ENCODE results near the gene SEMA5A.

Gene SEMA5A

GRCh38 chr5:9283021-9283420 lies 262.9 kb downstream of the SEMA5A start:
- peaks cover 0 to 7% of the 10 kb centered on the region in 2 experiments for H3K36me3 ChIP-seq (ENCODE audit: control insufficient read depth in 1 of 2, insufficient read depth in 2 of 2, low read depth in 1 of 2, low read length in 2 of 2)
- H4K91ac ChIP-seq (ENCODE audit: low read length) = no peak overlapping the region
- no peak overlapping the region for H2AK5ac ChIP-seq (ENCODE audit: low read length, severe bottlenecking)
- WGBS = 82% methylated on average over 3 of the region's 3 CpGs
- H2BK5ac ChIP-seq (ENCODE audit: low read depth, low read length, poor library complexity, severe bottlenecking) = no peak overlapping the region
- no peaks in the 10 kb centered on the region for H3K4me1 ChIP-seq (ENCODE audit: control insufficient read depth, insufficient read depth, low read depth, low read length)
- H3K4me3 ChIP-seq (ENCODE audit: insufficient read depth in 1 of 2, low read depth in 1 of 2, low read length in 2 of 2) = no peak overlapping the region
- no peak overlapping the region for H3K18ac ChIP-seq (ENCODE audit: low read depth in 1 of 2, low read length in 2 of 2)
- H2BK12ac ChIP-seq (ENCODE audit: low read length in 2 of 2) = no peak overlapping the region
- H3K27me3 ChIP-seq (ENCODE audit: control insufficient read depth in 1 of 2, insufficient read depth in 1 of 2, low read length in 2 of 2) = no peaks in the 10 kb centered on the region
- H3K27ac ChIP-seq (ENCODE audit: low read length, poor library complexity, severe bottlenecking) = no peak overlapping the region
- no peak overlapping the region for H4K8ac ChIP-seq (ENCODE audit: low read length)
- no peak overlapping the region for H2AFZ ChIP-seq (ENCODE audit: low read depth, low read length)
- H3K4ac ChIP-seq (ENCODE audit: low read depth in 1 of 2, low read length in 2 of 2) = no peak overlapping the region
- H3K9me3 ChIP-seq (ENCODE audit: control insufficient read depth, low read length) = no peaks in the 10 kb centered on the region
- no peak overlapping the region for H3K23ac ChIP-seq (ENCODE audit: low read length in 2 of 2)
- no peak overlapping the region for H3K4me2 ChIP-seq (ENCODE audit: low read length, poor library complexity, severe bottlenecking)
- peak; percentile 46 for DNase-seq
- H3K9ac ChIP-seq (ENCODE audit: low read length) = no peak overlapping the region
- H2BK15ac ChIP-seq (ENCODE audit: low read depth, poor library complexity, severe bottlenecking) = no peak overlapping the region
- H3K79me1 ChIP-seq (replicated peaks; ENCODE audit: low read length, poor library complexity, severe bottlenecking) = peaks cover 19% of the 10 kb centered on the region
- H3K14ac ChIP-seq (ENCODE audit: low read length in 2 of 2) = no peak overlapping the region
- H2BK120ac ChIP-seq (ENCODE audit: low read depth, low read length) = no peak overlapping the region

GRCh38 chr5:9282211-9282610 lies 263.7 kb downstream of the SEMA5A start:
- no peak overlapping the region for H3K23ac ChIP-seq (ENCODE audit: low read length in 2 of 2)
- no peaks in the 10 kb centered on the region for H3K27me3 ChIP-seq (ENCODE audit: control insufficient read depth in 1 of 2, insufficient read depth in 1 of 2, low read length in 2 of 2)
- no peak overlapping the region for H2AFZ ChIP-seq (ENCODE audit: low read depth, low read length)
- no peak overlapping the region for H2BK120ac ChIP-seq (ENCODE audit: low read depth, low read length)
- H3K9me3 ChIP-seq (ENCODE audit: control insufficient read depth, low read length) = no peaks in the 10 kb centered on the region
- WGBS = 100% methylated on average over 2 of the region's 3 CpGs
- H3K4me1 ChIP-seq (ENCODE audit: control insufficient read depth, insufficient read depth, low read depth, low read length) = no peaks in the 10 kb centered on the region
- no peak overlapping the region for H3K18ac ChIP-seq (ENCODE audit: low read depth in 1 of 2, low read length in 2 of 2)
- H3K36me3 ChIP-seq (ENCODE audit: control insufficient read depth in 1 of 2, insufficient read depth in 2 of 2, low read depth in 1 of 2, low read length in 2 of 2) = peaks cover 0 to 7% of the 10 kb centered on the region in 2 experiments
- H3K4me2 ChIP-seq (ENCODE audit: low read length, poor library complexity, severe bottlenecking) = no peak overlapping the region
- H4K91ac ChIP-seq (ENCODE audit: low read length) = no peak overlapping the region
- H2BK15ac ChIP-seq (ENCODE audit: low read depth, poor library complexity, severe bottlenecking) = no peak overlapping the region
- no peak overlapping the region for H3K9ac ChIP-seq (ENCODE audit: low read length)
- no peak overlapping the region for H2BK5ac ChIP-seq (ENCODE audit: low read depth, low read length, poor library complexity, severe bottlenecking)
- H2AK5ac ChIP-seq (ENCODE audit: low read length, severe bottlenecking) = no peak overlapping the region
- H3K27ac ChIP-seq (ENCODE audit: low read length, poor library complexity, severe bottlenecking) = no peak overlapping the region
- no peak overlapping the region for H2BK12ac ChIP-seq (ENCODE audit: low read length in 2 of 2)
- H4K8ac ChIP-seq (ENCODE audit: low read length) = no peak overlapping the region
- H3K79me1 ChIP-seq (replicated peaks; ENCODE audit: low read length, poor library complexity, severe bottlenecking) = peaks cover 19% of the 10 kb centered on the region
- no peak overlapping the region for H3K14ac ChIP-seq (ENCODE audit: low read length in 2 of 2)
- H3K4ac ChIP-seq (ENCODE audit: low read depth in 1 of 2, low read length in 2 of 2) = no peak overlapping the region
- no peak for DNase-seq
- H3K4me3 ChIP-seq (ENCODE audit: insufficient read depth in 1 of 2, low read depth in 1 of 2, low read length in 2 of 2) = no peak overlapping the region

- no peak for DNase-seq
Measured at GRCh38 chr5:9279774-9280173, 266.1 kb downstream of the SEMA5A start.

DNA sequence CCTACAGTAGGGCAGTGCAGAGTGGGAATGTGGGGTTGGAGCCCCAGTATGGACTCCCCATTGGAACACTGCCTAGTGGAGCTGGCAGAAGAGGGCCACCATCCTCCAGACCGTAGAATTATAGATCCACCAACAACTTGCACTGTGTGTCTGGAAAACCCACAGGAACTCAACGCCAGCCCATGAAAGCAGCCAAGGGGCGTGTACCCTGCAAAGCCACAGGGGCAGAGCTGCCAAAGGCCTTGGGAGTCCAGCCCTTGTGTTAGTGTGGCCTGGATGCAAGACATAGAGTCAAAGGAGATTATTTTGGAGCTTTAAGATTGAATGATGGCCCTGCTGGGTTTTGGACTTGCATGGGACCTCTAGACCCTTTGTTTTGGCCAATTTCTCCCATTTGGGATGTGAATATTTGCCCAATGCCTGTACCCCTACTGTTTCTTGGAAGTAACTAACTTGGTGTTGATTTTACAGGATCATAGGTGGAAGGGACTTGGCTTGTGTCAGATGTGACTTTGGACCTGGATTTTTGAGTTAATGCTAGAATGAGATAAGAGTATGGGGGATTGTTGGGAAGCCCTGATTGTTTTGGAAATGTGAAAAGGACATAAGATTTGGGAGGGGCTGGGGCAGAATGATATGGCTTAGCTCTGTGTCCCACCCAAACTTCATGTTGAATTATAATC lies 266.8 kb downstream of the SEMA5A start:
- H3K18ac ChIP-seq (ENCODE audit: low read depth in 1 of 2, low read length in 2 of 2) = no peak overlapping the region
- H3K9me3 ChIP-seq (ENCODE audit: control insufficient read depth, low read length) = no peaks in the 10 kb centered on the region
- peaks cover 0 to 7% of the 10 kb centered on the region in 2 experiments for H3K36me3 ChIP-seq (ENCODE audit: control insufficient read depth in 1 of 2, insufficient read depth in 2 of 2, low read depth in 1 of 2, low read length in 2 of 2)
- H3K27me3 ChIP-seq (ENCODE audit: control insufficient read depth in 1 of 2, insufficient read depth in 1 of 2, low read length in 2 of 2) = no peaks in the 10 kb centered on the region
- 88% methylated on average over 3 of the region's 3 CpGs for WGBS
- no peak overlapping the region for H2AFZ ChIP-seq (ENCODE audit: low read depth, low read length)
- no peak overlapping the region for H2BK12ac ChIP-seq (ENCODE audit: low read length in 2 of 2)
- H2BK120ac ChIP-seq (ENCODE audit: low read depth, low read length) = no peak overlapping the region
- no peak overlapping the region for H4K8ac ChIP-seq (ENCODE audit: low read length)
- H3K4me1 ChIP-seq (ENCODE audit: control insufficient read depth, insufficient read depth, low read depth, low read length) = no peaks in the 10 kb centered on the region
- H2BK5ac ChIP-seq (ENCODE audit: low read depth, low read length, poor library complexity, severe bottlenecking) = no peak overlapping the region
- no peak overlapping the region for H2BK15ac ChIP-seq (ENCODE audit: low read depth, poor library complexity, severe bottlenecking)
- no peak overlapping the region for H3K4me3 ChIP-seq (ENCODE audit: insufficient read depth in 1 of 2, low read depth in 1 of 2, low read length in 2 of 2)
- H3K27ac ChIP-seq (ENCODE audit: low read length, poor library complexity, severe bottlenecking) = no peak overlapping the region
- no peak overlapping the region for H3K23ac ChIP-seq (ENCODE audit: low read length in 2 of 2)
- H3K4ac ChIP-seq (ENCODE audit: low read depth in 1 of 2, low read length in 2 of 2) = no peak overlapping the region
- no peak overlapping the region for H4K91ac ChIP-seq (ENCODE audit: low read length)
- H3K4me2 ChIP-seq (ENCODE audit: low read length, poor library complexity, severe bottlenecking) = no peak overlapping the region
- H3K9ac ChIP-seq (ENCODE audit: low read length) = no peak overlapping the region
- H3K79me1 ChIP-seq (replicated peaks; ENCODE audit: low read length, poor library complexity, severe bottlenecking) = peaks cover 17% of the 10 kb centered on the region
- no peak overlapping the region for H3K14ac ChIP-seq (ENCODE audit: low read length in 2 of 2)
- no peak for DNase-seq
- no peak overlapping the region for H2AK5ac ChIP-seq (ENCODE audit: low read length, severe bottlenecking)

More at GRCh38 chr5:9279774-9280173, 266.1 kb downstream of the SEMA5A start:
- Histone ChIP-seq H3K4ac (ENCODE audit: low read depth in 1 of 2, low read length in 2 of 2) (no peak overlapping the region), H3K36me3 (ENCODE audit: control insufficient read depth in 1 of 2, insufficient read depth in 2 of 2, low read depth in 1 of 2, low read length in 2 of 2) (peaks cover 0 to 7% of the 10 kb centered on the region in 2 experiments), H3K4me1 (ENCODE audit: control insufficient read depth, insufficient read depth, low read depth, low read length) (no peaks in the 10 kb centered on the region), H3K14ac (ENCODE audit: low read length in 2 of 2) (no peak overlapping the region), H3K9ac (ENCODE audit: low read length) (no peak overlapping the region), H2BK12ac (ENCODE audit: low read length in 2 of 2) (no peak overlapping the region), H3K79me1 (replicated peaks; ENCODE audit: low read length, poor library complexity, severe bottlenecking) (peaks cover 17% of the 10 kb centered on the region), H3K9me3 (ENCODE audit: control insufficient read depth, low read length) (no peaks in the 10 kb centered on the region), H3K4me2 (ENCODE audit: low read length, poor library complexity, severe bottlenecking) (no peak overlapping the region), H4K91ac (ENCODE audit: low read length) (no peak overlapping the region), H2BK120ac (ENCODE audit: low read depth, low read length) (no peak overlapping the region), H3K27ac (ENCODE audit: low read length, poor library complexity, severe bottlenecking) (no peak overlapping the region), H2BK15ac (ENCODE audit: low read depth, poor library complexity, severe bottlenecking) (no peak overlapping the region), H2AK5ac (ENCODE audit: low read length, severe bottlenecking) (no peak overlapping the region), H4K8ac (ENCODE audit: low read length) (no peak overlapping the region), H3K27me3 (ENCODE audit: control insufficient read depth in 1 of 2, insufficient read depth in 1 of 2, low read length in 2 of 2) (no peaks in the 10 kb centered on the region), H3K23ac (ENCODE audit: low read length in 2 of 2) (no peak overlapping the region), H2BK5ac (ENCODE audit: low read depth, low read length, poor library complexity, severe bottlenecking) (no peak overlapping the region), H2AFZ (ENCODE audit: low read depth, low read length) (no peak overlapping the region), H3K18ac (ENCODE audit: low read depth in 1 of 2, low read length in 2 of 2) (no peak overlapping the region), H3K4me3 (ENCODE audit: insufficient read depth in 1 of 2, low read depth in 1 of 2, low read length in 2 of 2) (no peak overlapping the region)
- 92% methylated on average over 1 of the region's 1 CpG for WGBS

Data from mesenchymal stem cell (in vitro differentiated cells and primary cell).